Astrocyte of the spinal cord (primary cell): ENCODE results near the gene XRCC5.
A peak's percentile ranks its signal among the peaks of the same experiment; 100 is the strongest.

Experiments used
- DNase-seq: peaks from one replicate; pipeline ENCODE4 v3.0.0; 2011; ENCODE audit warnings: low read depth, low spot score
- H3K4me3 ChIP-seq: 2 replicates; pipeline ENCODE4 v1.5.1; 2011; ENCODE audit warnings: low read depth, mild to moderate bottlenecking, low read length, moderate library complexity
- CTCF ChIP-seq: IDR thresholded peaks from 2 replicates; pipeline ENCODE4 v1.5.1; 2012; ENCODE audit warnings: low read depth, mild to moderate bottlenecking, low read length, inconsistent platforms
- in situ Hi-C: cut with HindIII; loops from 2 replicates; pipeline ENCODE4 v1.10.0; 2017; ENCODE audit warnings: low sequenced_read_pairs

XRCC5 gene

GRCh38 chr2:216146573-216146972 is 37.4 kb downstream of the XRCC5 start:
- no peak for TF ChIP-seq CTCF
- H3K4me3 ChIP-seq = no peak overlapping the region
- no peak for DNase-seq
- in situ Hi-C loops = no loop called here

DNA sequence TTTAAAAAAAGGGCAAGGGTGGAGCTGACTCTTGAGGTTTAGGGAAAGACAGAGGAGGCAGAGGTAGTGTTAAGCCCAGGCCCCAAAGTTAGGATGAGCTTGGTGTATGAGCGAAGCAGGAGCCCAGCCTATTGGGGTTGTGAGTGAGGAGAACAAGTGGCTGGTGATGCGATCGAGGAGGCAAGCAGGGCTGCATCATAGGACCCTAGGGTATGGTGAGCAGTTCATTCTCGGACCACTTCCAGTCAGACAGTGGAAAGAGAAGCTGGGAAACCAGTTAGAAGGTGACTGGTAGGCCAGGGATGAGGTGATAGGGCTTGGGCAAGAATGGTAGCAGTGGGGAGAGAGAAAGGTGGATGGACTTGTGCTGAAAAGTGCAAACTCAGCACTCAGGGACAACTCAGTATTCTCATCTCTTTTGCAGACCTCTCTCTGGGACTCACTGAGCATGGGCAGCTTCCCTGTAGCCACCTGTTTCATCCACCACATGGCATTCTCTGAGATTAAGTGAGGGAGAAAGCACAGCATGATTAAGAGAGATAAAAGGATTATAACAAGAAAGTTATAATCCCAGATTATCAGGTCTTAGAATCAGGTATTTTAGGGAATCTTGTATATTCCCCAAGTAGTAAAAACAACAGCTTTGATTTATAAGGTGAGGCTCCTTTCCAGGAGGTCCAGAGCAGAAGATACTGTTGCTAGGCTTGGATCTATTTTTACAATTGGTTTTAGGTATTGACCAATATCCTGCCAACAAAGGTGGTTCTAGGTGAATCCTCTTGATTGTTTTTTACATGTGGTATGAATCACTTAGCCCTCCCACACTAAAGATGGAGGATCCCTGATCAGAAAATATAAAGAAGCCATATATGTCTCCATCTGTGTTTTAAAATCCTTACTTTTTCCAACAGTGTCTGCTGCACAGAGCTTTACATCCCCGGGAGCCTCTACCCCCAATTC is 38.3 kb downstream of the XRCC5 start:
- no peak for TF ChIP-seq CTCF
- no peak for DNase-seq
- H3K4me3 ChIP-seq = no peak overlapping the region
- in situ Hi-C loops = no loop called here

GRCh38 chr2:216148983-216149382 is 39.8 kb downstream of the XRCC5 start:
- in situ Hi-C loops = no loop called here
- TF ChIP-seq CTCF = no peak
- H3K4me3 ChIP-seq = no peak overlapping the region
- no peak for DNase-seq

DNA sequence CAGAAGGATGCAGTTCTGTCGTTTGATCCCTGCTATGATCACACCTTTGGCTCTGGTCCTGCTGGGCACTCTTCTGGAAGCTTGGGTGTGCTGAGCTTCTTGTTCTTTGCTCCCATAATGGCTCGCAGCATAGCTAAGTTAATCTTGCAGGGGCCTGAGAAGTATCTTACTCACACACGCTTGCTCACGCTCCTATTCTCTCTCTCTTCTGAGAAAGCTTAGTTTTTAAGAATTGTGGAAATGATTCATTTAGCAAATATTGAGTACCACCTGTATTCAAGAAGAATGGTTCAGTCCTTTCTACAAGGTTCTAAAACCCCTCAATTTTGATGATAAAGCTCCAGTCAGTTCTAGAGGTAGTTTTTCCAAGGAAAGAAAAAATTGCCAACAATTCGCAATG is 40.6 kb downstream of the XRCC5 start:
- in situ Hi-C loops = no loop called here
- no peak overlapping the region for H3K4me3 ChIP-seq
- no peak for TF ChIP-seq CTCF
- DNase-seq = peak; percentile 43

DNA sequence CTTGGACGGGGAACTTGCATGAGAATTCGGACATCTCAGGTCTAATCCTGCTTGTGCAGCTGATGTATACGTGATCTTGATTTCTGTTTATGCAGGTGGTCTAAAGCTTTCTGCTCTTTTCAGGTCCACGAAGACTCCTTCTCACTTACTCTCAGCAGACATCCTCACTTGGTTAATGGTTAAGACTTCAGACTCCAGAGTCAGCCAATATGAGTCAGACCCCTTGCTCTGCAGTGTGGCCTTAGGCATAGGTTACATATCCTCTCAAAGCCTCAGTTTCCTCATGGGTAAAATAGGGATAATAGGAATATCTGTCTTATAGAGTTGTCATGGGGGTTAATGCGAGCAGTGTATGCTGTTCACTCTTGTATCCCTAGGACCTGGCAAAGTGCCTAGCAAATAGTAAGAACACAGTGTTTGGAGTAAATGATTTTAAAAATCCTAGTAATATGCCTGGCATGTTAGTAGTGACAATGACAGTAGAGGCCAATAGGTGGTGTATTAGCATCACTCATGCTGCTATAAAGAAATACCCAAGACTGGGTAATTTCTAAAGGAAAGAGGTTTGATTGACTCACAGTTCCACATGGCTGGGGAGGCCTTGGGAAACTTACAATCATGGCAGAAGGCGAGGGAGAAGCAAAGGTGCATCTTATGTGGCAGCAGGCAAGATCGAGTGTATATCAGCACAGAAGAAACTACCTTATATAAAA is 42.3 kb downstream of the XRCC5 start:
- TF ChIP-seq CTCF = peak; percentile 9
- no peak overlapping the region for H3K4me3 ChIP-seq
- no peak for DNase-seq
- in situ Hi-C loops = no loop called here

DNA sequence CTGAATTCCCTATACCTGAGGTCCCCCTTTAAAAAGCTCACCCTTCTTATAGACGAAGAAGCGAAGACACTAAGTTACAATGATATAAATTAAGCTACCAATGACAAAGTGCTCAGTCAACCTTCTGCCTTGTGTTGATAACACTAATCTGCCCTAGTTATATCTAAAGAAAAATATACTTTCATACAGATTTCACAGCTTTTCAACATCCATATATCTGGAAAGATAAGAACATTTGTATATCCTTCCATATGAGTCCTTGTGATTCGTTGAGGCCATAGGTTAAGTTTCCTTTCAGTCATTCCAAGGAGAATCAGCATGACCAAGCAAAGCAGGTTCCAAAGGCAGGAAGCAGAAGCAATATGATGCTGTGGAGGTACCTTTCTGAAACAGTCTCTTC is 46.8 kb downstream of the XRCC5 start:
- in situ Hi-C loops = no loop called here
- H3K4me3 ChIP-seq = no peak overlapping the region
- no peak for DNase-seq
- no peak for TF ChIP-seq CTCF
